NB4 (cell line): ENCODE measurements around the gene PPFIA2.
A peak's percentile ranks its signal among the peaks of the same experiment; 100 is the strongest.

Experiments
- DNase-seq: peaks from one replicate; pipeline ENCODE4 v3.0.0; 2010; ENCODE audit warnings: low read depth
- H3K4me3 ChIP-seq: one replicate; pipeline ENCODE4 v1.5.1; 2011; ENCODE audit warnings: mild to moderate bottlenecking, low read depth, low read length, moderate library complexity
- MYC ChIP-seq: IDR thresholded peaks from 2 replicates; pipeline ENCODE4 v1.6.1; 2011; ENCODE audit warnings: low read depth, low read length
- POLR2A ChIP-seq: IDR thresholded peaks from 2 replicates; pipeline ENCODE4 v1.6.1; 2011; ENCODE audit warnings: mild to moderate bottlenecking; ENCODE audit not compliant: insufficient read length; ENCODE audit errors: extremely low read depth
- TF ChIP-seq, protein P1 (sequence below): IDR thresholded peaks from one replicate; pipeline ENCODE4 v1.5.1; 2012; ENCODE audit warnings: low read depth, low read length
- TF ChIP-seq, protein P2 (sequence below): IDR thresholded peaks from 2 replicates; pipeline ENCODE4 v1.6.1; 2011; ENCODE audit warnings: low read depth, low read length

Gene PPFIA2

DNA sequence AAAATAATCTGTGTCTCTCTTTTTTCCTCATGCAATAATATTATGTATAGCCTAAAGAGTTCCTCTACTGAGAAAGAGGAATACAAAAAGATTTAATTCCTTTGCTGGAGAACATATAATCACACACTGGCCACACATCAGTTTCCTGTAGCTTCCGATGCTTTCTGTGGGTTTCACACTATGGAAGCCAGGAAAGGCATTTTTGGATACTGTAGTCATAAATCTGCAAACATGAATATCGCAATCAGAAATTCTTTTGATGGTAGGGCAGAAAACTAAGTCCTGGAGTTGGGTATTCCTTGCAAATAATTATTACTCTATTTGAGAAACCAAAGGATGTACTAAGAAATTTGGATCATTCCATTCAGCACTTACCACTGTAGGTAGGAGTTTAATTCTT is 421.3 kb downstream of the PPFIA2 start:
- TF ChIP-seq POLR2A = no peak
- no peak for TF ChIP-seq MYC
- TF ChIP-seq, protein P1, sequence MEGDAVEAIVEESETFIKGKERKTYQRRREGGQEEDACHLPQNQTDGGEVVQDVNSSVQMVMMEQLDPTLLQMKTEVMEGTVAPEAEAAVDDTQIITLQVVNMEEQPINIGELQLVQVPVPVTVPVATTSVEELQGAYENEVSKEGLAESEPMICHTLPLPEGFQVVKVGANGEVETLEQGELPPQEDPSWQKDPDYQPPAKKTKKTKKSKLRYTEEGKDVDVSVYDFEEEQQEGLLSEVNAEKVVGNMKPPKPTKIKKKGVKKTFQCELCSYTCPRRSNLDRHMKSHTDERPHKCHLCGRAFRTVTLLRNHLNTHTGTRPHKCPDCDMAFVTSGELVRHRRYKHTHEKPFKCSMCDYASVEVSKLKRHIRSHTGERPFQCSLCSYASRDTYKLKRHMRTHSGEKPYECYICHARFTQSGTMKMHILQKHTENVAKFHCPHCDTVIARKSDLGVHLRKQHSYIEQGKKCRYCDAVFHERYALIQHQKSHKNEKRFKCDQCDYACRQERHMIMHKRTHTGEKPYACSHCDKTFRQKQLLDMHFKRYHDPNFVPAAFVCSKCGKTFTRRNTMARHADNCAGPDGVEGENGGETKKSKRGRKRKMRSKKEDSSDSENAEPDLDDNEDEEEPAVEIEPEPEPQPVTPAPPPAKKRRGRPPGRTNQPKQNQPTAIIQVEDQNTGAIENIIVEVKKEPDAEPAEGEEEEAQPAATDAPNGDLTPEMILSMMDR = no peak
- TF ChIP-seq, protein P2, sequence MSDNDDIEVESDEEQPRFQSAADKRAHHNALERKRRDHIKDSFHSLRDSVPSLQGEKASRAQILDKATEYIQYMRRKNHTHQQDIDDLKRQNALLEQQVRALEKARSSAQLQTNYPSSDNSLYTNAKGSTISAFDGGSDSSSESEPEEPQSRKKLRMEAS = no peak
- no peak overlapping the region for H3K4me3 ChIP-seq
- DNase-seq = no peak

DNA sequence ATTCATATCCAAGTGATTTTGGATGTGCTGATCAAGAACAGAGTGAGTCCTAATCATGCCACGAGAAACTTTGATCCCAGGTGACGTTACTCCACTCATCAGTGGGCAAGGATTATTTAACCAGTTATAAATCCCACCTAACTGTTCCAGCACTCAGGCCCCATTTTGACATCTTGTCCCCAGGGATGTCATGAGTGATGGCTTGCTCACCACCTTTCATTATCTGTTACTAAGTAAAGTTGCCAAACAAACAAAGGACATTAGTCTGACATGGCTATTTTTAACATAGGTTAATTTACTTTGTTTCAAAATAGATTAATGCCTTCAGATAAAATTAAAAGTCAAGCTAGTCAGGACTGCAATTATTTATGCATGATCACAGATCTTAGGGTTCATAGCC is 425.3 kb downstream of the PPFIA2 start:
- no peak overlapping the region for H3K4me3 ChIP-seq
- DNase-seq = no peak
- TF ChIP-seq MYC (no peak), POLR2A (no peak)
- TF ChIP-seq, protein P1 = no peak
- TF ChIP-seq, protein P2 = no peak

DNA sequence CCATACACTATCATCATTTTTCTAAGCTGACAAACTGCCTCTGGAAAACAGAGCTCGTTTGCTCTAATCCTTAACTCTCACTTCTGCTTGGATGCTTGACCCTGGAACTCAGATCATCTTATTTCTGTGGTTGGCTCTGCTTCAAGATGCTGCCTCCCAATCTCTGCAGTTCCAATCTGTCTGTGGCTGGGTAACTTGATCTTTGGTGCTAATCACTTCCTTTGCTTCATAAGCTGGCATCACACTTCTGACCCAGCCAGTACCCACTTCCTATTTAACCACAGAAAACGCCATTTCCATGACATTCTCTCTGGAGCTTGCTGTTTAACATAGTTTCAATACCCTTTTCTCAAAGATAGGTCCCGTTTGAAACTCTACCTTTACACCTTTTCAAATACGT is 427.1 kb downstream of the PPFIA2 start:
- TF ChIP-seq MYC = no peak
- TF ChIP-seq, protein P2 = no peak
- no peak for TF ChIP-seq POLR2A
- TF ChIP-seq, protein P1 = no peak
- no peak for DNase-seq
- no peak overlapping the region for H3K4me3 ChIP-seq

DNA sequence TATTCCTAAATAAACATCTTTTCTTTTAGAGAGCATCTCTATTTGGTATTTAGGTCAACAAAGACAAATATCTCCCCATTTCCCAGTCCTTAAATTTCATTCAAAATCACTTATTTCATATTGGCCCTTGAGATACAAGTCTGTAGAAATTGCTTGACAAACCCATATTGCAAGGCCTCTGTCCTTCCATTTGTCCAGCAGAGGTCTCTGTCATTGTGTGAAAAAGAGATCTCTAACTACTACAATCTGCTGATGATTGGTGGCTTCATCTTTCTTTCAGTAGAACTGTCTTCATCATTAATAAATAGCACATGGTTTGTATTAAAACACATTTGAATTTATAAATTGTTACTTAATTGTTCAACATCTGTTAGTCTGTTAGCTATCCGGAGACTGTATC is 428.7 kb downstream of the PPFIA2 start:
- H3K4me3 ChIP-seq = no peak overlapping the region
- peak; percentile 9 for DNase-seq
- no peak for TF ChIP-seq MYC
- TF ChIP-seq, protein P2 = no peak
- no peak for TF ChIP-seq POLR2A
- TF ChIP-seq, protein P1 = no peak

DNA sequence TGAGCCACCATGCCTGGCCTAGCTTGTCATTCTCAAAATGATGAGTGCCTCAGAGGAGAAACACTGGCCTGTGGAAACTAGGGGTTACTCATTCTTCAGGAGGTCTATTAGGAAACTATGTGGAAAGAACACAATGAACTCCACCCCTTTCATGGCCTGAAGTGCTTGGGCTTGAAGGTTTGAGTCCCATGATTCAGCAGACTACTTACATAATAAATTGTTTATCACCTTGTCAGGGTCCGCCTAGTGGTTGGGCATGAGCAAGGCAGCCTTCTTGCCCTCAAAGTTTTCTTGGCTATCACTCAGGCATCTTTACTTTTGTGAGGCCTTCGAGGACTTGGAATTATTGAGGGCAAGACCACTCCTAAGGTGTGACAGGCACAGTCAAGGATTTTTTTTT is 430.1 kb downstream of the PPFIA2 start:
- H3K4me3 ChIP-seq = no peak overlapping the region
- peak; percentile 46 for DNase-seq
- TF ChIP-seq MYC = no peak
- no peak for TF ChIP-seq POLR2A
- TF ChIP-seq, protein P1 = peak; percentile 62
- TF ChIP-seq, protein P2 = no peak

DNA sequence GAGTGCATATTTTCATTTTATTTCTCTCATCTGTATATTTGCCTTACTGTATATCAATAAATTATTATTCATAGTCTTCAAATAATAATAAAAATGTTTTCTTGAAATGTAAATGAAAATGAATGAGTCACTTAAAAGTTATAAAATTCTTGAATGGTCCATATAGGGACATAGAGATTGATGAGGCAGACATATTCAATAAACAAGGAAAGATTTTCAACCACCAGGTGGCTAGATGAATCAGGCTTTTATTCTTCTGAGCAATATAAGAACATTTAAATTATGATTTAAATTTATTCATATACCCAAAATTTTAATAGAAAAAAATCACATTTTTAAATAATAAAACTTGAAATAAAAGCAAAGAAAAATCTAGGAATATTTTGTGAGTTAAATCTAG is 431.7 kb downstream of the PPFIA2 start:
- no peak for DNase-seq
- H3K4me3 ChIP-seq = no peak overlapping the region
- TF ChIP-seq, protein P2 = no peak
- TF ChIP-seq POLR2A = no peak
- no peak for TF ChIP-seq MYC
- TF ChIP-seq, protein P1 = no peak
